ENCODE measurements around the gene TRAPPC2. TPM values are rescaled to one million over a fixed set of nuclear protein-coding genes. Genes with fewer than 3 reads are reported as not detected.
A peak's percentile ranks its signal among the peaks of the same experiment; 100 is the strongest.

TRAPPC2 gene
- total and polyA plus RNA-seq, 9 of the 15 experiments (the other 6 are each of a cell fraction or from before 2014, with no cell fraction given) = 10.3 to 30.6 (median 18.6) TPM

DNA sequence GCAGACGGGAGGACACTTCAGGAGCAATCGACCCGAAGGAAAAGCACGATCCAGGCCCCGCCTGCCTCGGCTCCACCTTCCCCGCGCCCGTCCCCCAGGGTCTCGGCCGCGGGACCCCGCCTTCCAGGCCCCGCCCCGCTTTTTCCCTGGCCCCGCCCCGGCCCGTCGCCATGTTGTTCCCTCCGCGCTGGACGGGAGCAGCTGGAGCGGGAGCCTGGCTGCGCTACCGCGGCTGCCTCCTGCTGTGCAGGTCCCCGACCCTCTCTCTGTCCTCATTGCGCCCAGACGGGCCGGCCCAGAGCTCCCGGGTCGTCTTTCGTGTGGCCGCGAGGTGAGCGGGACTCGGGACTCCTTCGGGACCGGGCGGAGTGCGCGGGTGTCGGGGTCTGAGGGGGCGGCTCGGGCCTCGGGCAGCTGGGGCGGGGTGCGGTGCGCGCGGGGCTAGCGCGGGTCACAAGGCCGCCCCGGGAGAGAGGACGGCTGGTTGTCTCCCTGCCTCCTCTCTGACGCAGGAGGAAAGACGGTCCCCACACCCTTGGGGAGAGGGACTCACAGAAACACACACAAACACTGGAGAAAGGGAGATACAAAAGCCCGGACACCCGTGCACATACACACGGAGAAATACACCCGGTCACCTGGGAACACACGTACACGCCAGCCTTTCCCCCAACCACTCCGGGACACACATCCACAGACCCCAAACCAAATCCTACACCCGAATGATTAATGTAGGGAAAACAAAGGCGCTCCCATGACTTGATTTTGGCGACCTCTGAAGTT, 45.3 kb downstream of the TRAPPC2 start, which contains the start of gene RAB9A:
Gene RAB9A (plus strand): TSS at position 171 of the 783 bp plus-strand sequence. CDS start 19,619 bp downstream, outside the sequence.
- peak; percentile 87 to 92 (median 90) for DNase-seq (ENCODE audit: extremely low read depth in 1 of 4, low spot score in 3 of 4)
- CTCF ChIA-PET (ENCODE audit: low intra/inter-chr PET ratio) = no interaction called here
- FAIRE-seq = peak; percentile 29
- POLR2A ChIA-PET = interaction anchor here (0.7 to 1.9 kb wide), 4 partner anchors 8 to 178 kb away, joined by 4 to 8 read pairs (median 5); no protein-coding TSS in a partner anchor
- Histone ChIP-seq H2AFZ (ENCODE audit: low read depth, low read length) (peak within 1 kb of the TSS; percentile 97), H3K4me2 (ENCODE audit: insufficient read depth, low read length) (peak within 1 kb of the TSS; percentile 89), H3K27me3 (ENCODE audit: control insufficient read depth in 2 of 2, insufficient read depth in 2 of 2, low read length in 2 of 2) (no peaks in the 10 kb centered on the region), H3K9ac (ENCODE audit: insufficient read depth in 1 of 2, low read depth in 2 of 2, low read length in 2 of 2) (peak within 1 kb of the TSS; percentile 92), H3K9me3 (replicated peaks; ENCODE audit: control insufficient read depth, insufficient read depth, low read depth, low read length) (no peaks in the 10 kb centered on the region), H3K9me1 (ENCODE audit: control insufficient read depth, insufficient read depth, low read length) (no peaks in the 10 kb centered on the region), H3K79me2 (ENCODE audit: control insufficient read depth, insufficient read depth, low read length) (peaks cover 50% of the 10 kb centered on the region), H3K27ac (ENCODE audit: extremely low read depth, low read depth, low read length) (peak within 1 kb of the TSS; percentile 93), H3K4me3 (peak within 1 kb of the TSS; percentile 95), H4K20me1 (replicated peaks; ENCODE audit: control insufficient read depth, insufficient read depth, low read length) (peaks cover 10% of the 10 kb centered on the region; the same call in 1 of the 2 replicates), H3K36me3 (ENCODE audit: control insufficient read depth, insufficient read depth, low read length) (peaks cover 7% of the 10 kb centered on the region; the same call in 1 of the 3 replicates), H3K4me1 (replicated peaks in 1 of 2; ENCODE audit: control insufficient read depth in 2 of 2, insufficient read depth in 2 of 2, low read length in 2 of 2) (peaks cover 6 to 24% of the 10 kb centered on the region in 2 experiments; a peak in 2 of 5 replicates)
- in situ Hi-C loops (cut with MboI) (no loop called here), intact Hi-C loops (cut with micrococcal nuclease) (loop anchor here (1.0 kb wide), 1 partner anchor 20 kb away; no protein-coding TSS in a partner anchor)
- 2% methylated on average over 15 of the region's 68 CpGs for WGBS (ENCODE audit: insufficient coverage, low coverage, missing lambda C conversion rate)
- peak; percentile 94 for ATAC-seq
- no TSS peak for BruUV-seq (replicated peaks)
- TF ChIP-seq KAT7 (CRISPR knock-in tag; IDR thresholded peaks at IDR 0.05; ENCODE audit: borderline replicate concordance) (peak; percentile 67; the same call in 1 of the 2 replicates), NBN (IDR thresholded peaks at IDR 0.05; ENCODE audit: low read depth) (no peak), CHCHD3 (CRISPR knock-in tag; IDR thresholded peaks at IDR 0.05) (no peak), BACH1 (tag; IDR thresholded peaks at IDR 0.05) (no peak), GABPB1 (CRISPR knock-in tag; IDR thresholded peaks at IDR 0.05) (0 out of 2 replicates have a peak, but pooled peaks have one; percentile 31), ZNF76 (CRISPR knock-in tag; IDR thresholded peaks at IDR 0.05; ENCODE audit: borderline replicate concordance) (no peak), HCFC1 (IDR thresholded peaks at IDR 0.05; ENCODE audit: low read depth, low read length) (no peak), FOXK2 (conservative IDR thresholded peaks at IDR 0.05 in 1 of 2, IDR thresholded peaks at IDR 0.05 in 1 of 2; ENCODE audit: low read depth in 2 of 2) (0 out of 4 replicates have a peak, but pooled peaks of 1 of the 2 experiments have one; percentile 26), SETDB1 (IDR thresholded peaks at IDR 0.05; ENCODE audit: low read length) (no peak), EP300 (IDR thresholded peaks at IDR 0.05; ENCODE audit: low read length) (no peak)
- TF ChIP-seq, protein P1, sequence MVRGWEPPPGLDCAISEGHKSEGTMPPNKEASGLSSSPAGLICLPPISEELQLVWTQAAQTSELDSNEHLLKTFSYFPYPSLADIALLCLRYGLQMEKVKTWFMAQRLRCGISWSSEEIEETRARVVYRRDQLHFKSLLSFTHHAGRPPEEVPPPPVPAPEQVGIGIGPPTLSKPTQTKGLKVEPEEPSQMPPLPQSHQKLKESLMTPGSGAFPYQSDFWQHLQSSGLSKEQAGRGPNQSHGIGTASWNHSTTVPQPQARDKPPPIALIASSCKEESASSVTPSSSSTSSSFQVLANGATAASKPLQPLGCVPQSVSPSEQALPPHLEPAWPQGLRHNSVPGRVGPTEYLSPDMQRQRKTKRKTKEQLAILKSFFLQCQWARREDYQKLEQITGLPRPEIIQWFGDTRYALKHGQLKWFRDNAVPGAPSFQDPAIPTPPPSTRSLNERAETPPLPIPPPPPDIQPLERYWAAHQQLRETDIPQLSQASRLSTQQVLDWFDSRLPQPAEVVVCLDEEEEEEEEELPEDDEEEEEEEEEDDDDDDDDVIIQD (CRISPR knock-in tag; IDR thresholded peaks at IDR 0.05) = no peak
- TF ChIP-seq, protein P2, sequence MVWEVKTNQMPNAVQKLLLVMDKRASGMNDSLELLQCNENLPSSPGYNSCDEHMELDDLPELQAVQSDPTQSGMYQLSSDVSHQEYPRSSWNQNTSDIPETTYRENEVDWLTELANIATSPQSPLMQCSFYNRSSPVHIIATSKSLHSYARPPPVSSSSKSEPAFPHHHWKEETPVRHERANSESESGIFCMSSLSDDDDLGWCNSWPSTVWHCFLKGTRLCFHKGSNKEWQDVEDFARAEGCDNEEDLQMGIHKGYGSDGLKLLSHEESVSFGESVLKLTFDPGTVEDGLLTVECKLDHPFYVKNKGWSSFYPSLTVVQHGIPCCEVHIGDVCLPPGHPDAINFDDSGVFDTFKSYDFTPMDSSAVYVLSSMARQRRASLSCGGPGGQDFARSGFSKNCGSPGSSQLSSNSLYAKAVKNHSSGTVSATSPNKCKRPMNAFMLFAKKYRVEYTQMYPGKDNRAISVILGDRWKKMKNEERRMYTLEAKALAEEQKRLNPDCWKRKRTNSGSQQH (CRISPR knock-in tag; IDR thresholded peaks at IDR 0.05) = no peak
- TF ChIP-seq, protein P3, sequence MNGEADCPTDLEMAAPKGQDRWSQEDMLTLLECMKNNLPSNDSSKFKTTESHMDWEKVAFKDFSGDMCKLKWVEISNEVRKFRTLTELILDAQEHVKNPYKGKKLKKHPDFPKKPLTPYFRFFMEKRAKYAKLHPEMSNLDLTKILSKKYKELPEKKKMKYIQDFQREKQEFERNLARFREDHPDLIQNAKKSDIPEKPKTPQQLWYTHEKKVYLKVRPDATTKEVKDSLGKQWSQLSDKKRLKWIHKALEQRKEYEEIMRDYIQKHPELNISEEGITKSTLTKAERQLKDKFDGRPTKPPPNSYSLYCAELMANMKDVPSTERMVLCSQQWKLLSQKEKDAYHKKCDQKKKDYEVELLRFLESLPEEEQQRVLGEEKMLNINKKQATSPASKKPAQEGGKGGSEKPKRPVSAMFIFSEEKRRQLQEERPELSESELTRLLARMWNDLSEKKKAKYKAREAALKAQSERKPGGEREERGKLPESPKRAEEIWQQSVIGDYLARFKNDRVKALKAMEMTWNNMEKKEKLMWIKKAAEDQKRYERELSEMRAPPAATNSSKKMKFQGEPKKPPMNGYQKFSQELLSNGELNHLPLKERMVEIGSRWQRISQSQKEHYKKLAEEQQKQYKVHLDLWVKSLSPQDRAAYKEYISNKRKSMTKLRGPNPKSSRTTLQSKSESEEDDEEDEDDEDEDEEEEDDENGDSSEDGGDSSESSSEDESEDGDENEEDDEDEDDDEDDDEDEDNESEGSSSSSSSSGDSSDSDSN (IDR thresholded peaks at IDR 0.05; ENCODE audit: borderline replicate concordance in 1 of 2, low read depth in 2 of 2, low read length in 2 of 2) = 0 out of 4 replicates have a peak, but pooled peaks of 1 of the 2 experiments have one; percentile 8
- TF ChIP-seq, protein P4, sequence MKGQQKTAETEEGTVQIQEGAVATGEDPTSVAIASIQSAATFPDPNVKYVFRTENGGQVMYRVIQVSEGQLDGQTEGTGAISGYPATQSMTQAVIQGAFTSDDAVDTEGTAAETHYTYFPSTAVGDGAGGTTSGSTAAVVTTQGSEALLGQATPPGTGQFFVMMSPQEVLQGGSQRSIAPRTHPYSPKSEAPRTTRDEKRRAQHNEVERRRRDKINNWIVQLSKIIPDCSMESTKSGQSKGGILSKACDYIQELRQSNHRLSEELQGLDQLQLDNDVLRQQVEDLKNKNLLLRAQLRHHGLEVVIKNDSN (CRISPR knock-in tag; IDR thresholded peaks at IDR 0.05) = no peak

All from K562 (cell line).